Left ventricle myocardium inferior (tissue), 1 donor: ENCODE measurements around the gene MEF2D. TPM values are rescaled to one million over a fixed set of nuclear protein-coding genes. Genes with fewer than 3 reads are reported as not detected.

Experiments
- DNase-seq: peaks from one replicate; pipeline ENCODE4 v3.0.0-alpha.2; 2020
- H3K27ac ChIP-seq: fragments of 200-600 bp; replicated peaks from 2 replicates; pipeline ENCODE4 v1.8.0; 2021
- H3K27me3 ChIP-seq: fragments of 200-600 bp; 2 replicates; pipeline ENCODE4 v1.8.0; 2021; ENCODE audit warnings: low read depth
- H3K36me3 ChIP-seq: fragments of 200-600 bp; 2 replicates; pipeline ENCODE4 v1.8.0; 2021
- H3K4me1 ChIP-seq: fragments of 200-600 bp; 2 replicates; pipeline ENCODE4 v1.8.0; 2021
- H3K4me3 ChIP-seq: fragments of 200-600 bp; 2 replicates; pipeline ENCODE4 v1.8.0; 2021; ENCODE audit warnings: mild to moderate bottlenecking, moderate library complexity
- H3K9me3 ChIP-seq: fragments of 200-600 bp; replicated peaks from 2 replicates; pipeline ENCODE4 v1.8.0; 2021
- intact Hi-C: fragments of 100-400 bp; cut with micrococcal nuclease; formaldehyde crosslinking; loops from one replicate; pipeline ENCODE4 v1.11.0; 2022
- total RNA-seq: library from RNA; stranded (reverse); fragmentation: NEBNext Ultra II Directional; extraction: Animal tissue kit (Norgen Biotek cat#: 25700); gene quantifications from one replicate; pipeline ENCODE4 v1.2.1, GENCODE V29; 2021
- TF ChIP-seq, protein P1 (sequence below): fragments of 200-600 bp; IDR thresholded peaks from 2 replicates; pipeline ENCODE4 v1.8.0; 2021; ENCODE audit warnings: antibody characterized with exemption, mild to moderate bottlenecking, borderline replicate concordance
- donor health status: DM: no; HTN: yes; CAD: no; lungs with severe emphysema.

Gene MEF2D
- total RNA-seq, 1 donor from 2014 or later: 96.8 TPM

DNA sequence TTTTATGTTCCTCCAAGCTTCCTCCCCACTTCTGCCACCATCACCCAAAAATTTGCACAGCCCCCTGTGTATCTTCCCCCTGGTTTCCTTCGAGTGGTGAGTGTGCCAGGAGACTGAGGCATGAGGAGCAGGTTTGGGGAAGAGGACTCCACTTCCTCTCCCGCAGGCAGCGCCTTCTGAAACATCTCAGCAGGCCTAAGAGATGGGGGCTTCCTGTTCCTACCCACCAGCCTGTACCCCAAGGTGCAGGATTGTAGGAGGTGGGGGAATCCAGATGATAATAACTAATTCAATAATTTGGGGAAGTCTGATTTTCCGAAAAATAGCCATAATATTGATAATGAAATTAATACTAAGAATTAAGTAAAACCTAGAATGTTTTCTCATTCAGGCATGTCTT is 69.2 kb downstream of the MEF2D start:
- no peak overlapping the region for H3K27ac ChIP-seq
- peaks cover 12% of the 10 kb centered on the region for H3K4me1 ChIP-seq
- TF ChIP-seq, protein P1, sequence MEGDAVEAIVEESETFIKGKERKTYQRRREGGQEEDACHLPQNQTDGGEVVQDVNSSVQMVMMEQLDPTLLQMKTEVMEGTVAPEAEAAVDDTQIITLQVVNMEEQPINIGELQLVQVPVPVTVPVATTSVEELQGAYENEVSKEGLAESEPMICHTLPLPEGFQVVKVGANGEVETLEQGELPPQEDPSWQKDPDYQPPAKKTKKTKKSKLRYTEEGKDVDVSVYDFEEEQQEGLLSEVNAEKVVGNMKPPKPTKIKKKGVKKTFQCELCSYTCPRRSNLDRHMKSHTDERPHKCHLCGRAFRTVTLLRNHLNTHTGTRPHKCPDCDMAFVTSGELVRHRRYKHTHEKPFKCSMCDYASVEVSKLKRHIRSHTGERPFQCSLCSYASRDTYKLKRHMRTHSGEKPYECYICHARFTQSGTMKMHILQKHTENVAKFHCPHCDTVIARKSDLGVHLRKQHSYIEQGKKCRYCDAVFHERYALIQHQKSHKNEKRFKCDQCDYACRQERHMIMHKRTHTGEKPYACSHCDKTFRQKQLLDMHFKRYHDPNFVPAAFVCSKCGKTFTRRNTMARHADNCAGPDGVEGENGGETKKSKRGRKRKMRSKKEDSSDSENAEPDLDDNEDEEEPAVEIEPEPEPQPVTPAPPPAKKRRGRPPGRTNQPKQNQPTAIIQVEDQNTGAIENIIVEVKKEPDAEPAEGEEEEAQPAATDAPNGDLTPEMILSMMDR: no peak
- intact Hi-C loops: no loop called here
- H3K9me3 ChIP-seq: no peaks in the 10 kb centered on the region
- no peaks in the 10 kb centered on the region for H3K36me3 ChIP-seq
- peaks cover 100% of the 10 kb centered on the region for H3K27me3 ChIP-seq
- DNase-seq: no peak
- no peak overlapping the region for H3K4me3 ChIP-seq

DNA sequence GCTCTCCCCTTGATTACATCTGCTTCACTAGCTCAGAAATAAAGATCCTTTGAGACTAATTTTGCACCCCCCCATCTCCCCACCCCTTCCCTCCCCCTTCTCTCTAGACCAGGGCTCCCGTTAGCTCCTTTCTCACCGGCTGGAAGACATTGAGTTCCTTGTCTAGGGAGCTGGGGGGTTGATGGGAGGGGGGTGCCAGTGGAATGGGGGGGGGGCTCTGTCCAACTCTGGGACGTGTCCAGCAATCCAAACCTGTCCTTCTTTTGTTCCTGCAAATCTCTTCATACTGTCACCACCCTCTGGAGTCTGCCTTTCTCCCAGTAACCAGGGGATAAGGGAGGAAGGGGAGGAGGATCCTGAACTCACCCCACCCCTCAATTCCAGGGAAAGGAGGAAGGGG is 69.7 kb downstream of the MEF2D start:
- DNase-seq: no peak
- Histone ChIP-seq H3K36me3 (no peaks in the 10 kb centered on the region), H3K27me3 (peaks cover 100% of the 10 kb centered on the region), H3K27ac (no peak overlapping the region), H3K4me1 (peaks cover 7% of the 10 kb centered on the region), H3K9me3 (no peaks in the 10 kb centered on the region), H3K4me3 (no peak overlapping the region)
- TF ChIP-seq, protein P1: no peak
- intact Hi-C loops: no loop called here

GRCh38 chr1:156430303-156430702 is 70.3 kb downstream of the MEF2D start:
- peaks cover 100% of the 10 kb centered on the region for H3K27me3 ChIP-seq
- H3K27ac ChIP-seq: no peak overlapping the region
- no peaks in the 10 kb centered on the region for H3K9me3 ChIP-seq
- H3K4me1 ChIP-seq: peaks cover 1% of the 10 kb centered on the region
- intact Hi-C loops: no loop called here
- TF ChIP-seq, protein P1: no peak
- no peaks in the 10 kb centered on the region for H3K36me3 ChIP-seq
- DNase-seq: no peak
- no peak overlapping the region for H3K4me3 ChIP-seq

DNA sequence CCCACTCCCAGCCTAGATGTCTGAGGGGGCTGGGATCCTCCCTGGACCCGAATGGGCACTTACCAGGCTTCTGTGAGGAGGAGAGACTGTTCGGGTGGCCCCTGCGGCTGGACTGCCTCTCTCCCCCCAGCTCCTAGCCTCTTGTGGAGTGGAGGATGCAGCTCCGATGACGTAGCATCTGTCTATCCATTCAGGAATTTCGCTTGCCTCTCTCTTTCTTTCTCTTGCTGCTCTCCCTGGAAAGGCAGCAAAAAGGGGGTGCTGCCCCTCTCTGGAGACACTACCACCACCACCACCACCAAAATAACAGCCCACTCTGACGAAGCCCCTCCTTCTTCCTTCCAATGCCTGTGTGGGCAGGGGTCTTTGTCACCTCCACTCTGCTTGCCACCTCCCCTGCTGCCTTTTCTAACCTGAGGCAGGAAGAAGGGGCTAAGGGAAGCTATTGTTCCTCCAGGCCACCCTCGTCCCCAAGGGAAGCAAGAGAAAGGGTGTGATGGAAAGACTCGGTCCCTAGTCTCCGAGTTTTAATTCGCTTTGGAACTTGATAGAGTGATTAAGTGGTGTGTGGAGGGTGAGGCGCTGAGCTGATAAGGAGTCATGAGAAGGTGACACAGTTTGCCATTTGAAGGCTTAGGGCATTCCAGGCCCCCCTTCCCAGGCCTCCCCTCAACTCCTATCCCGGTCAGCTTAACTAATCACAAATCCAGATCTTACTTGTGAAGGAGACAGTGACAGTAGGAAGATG is 71.1 kb downstream of the MEF2D start:
- peaks cover 100% of the 10 kb centered on the region for H3K27me3 ChIP-seq

DNA sequence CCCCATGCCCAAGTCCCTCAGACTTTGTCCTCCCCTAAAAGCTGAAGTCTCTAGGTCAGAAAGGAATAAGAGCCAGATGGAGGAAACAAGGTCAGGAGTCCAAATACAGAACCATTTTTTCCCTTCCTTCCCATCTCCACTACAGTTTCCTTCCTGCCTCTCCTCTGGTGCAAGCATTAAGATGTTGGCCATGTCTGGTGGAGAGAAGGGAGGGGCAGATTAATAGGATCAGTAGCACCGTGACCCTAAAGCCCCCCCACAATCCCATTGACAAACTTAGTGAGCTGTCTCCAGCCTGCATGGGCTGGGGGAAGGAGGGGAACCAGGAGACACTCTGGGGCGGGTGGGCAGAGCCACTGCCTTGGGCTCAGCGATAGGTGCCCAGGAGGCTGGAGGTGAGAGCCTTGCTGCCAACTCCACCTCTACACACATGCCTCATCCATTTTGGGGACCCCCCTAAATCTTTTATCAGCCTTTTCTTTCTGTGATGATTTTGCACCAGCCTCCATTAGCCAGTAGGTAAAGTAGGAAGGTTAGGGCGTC is 71.8 kb downstream of the MEF2D start:
- Histone ChIP-seq H3K4me3 (no peak overlapping the region), H3K27me3 (peaks cover 100% of the 10 kb centered on the region)
- intact Hi-C loops: loop anchor here (5.0 kb wide), 1 partner anchor 42 kb away; no protein-coding TSS in a partner anchor

More for the DNA sequence above, 71.1 kb downstream of the MEF2D start:
- TF ChIP-seq, protein P1: no peak
- Histone ChIP-seq H3K4me1 (no peaks in the 10 kb centered on the region), H3K4me3 (no peak overlapping the region), H3K36me3 (no peaks in the 10 kb centered on the region), H3K27ac (no peak overlapping the region), H3K9me3 (no peaks in the 10 kb centered on the region)
- intact Hi-C loops: loop anchor here (5.0 kb wide), 1 partner anchor 42 kb away; no protein-coding TSS in a partner anchor
- DNase-seq: no peak

More for the DNA sequence above, 71.8 kb downstream of the MEF2D start:
- H3K4me1 ChIP-seq: no peaks in the 10 kb centered on the region
- DNase-seq: no peak
- no peaks in the 10 kb centered on the region for H3K9me3 ChIP-seq
- H3K36me3 ChIP-seq: no peaks in the 10 kb centered on the region
- TF ChIP-seq, protein P1: no peak
- H3K27ac ChIP-seq: no peak overlapping the region
